ENCODE measurements around the gene LMO7.
"Not testable (repeated sequence)": the region's sequence is repeated elsewhere in the genome, so short reads cannot be mapped to it uniquely, and the experiment has no call there.

The LMO7 gene

GRCh38 chr13:75780103-75780502 lies 144.0 kb downstream of the LMO7 start:
- not testable (repeated sequence) for H3K4me1 ChIP-seq (ENCODE audit: control insufficient read depth, low read depth, low read length); H3K36me3 ChIP-seq (ENCODE audit: control insufficient read depth, low read depth, low read length); H3K27ac ChIP-seq (ENCODE audit: low read length); H3K9me3 ChIP-seq (ENCODE audit: control insufficient read depth, low read depth, low read length); H3K4me3 ChIP-seq (ENCODE audit: low read length); H3K27me3 ChIP-seq (ENCODE audit: control insufficient read depth, insufficient read depth, low read length); H3K9ac ChIP-seq (ENCODE audit: low read length)

DNA sequence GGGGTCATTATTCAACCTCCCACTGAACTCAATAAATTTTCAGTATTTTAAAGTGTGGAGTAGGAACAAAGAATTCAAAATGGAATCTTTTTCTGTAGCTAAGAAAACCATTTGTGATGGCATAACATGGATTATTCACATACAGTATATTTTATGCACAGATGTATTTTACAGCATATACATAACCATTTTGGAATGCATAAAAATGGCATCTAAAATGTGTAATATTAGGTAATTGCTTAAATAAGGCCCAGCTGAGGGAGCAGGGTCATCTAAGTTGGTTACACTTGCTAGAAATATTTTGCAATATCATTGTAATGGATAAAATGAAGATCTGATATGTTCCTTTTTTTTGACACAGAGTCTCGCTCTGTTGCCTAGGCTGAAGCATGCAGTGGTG lies 146.9 kb downstream of the LMO7 start:
- no peak overlapping the region for H3K4me3 ChIP-seq (ENCODE audit: low read length)

GRCh38 chr13:75784003-75784402 lies 147.9 kb downstream of the LMO7 start:
- no peaks in the 10 kb centered on the region for H3K4me1 ChIP-seq (ENCODE audit: control insufficient read depth, low read depth, low read length)
- H3K9me3 ChIP-seq (ENCODE audit: control insufficient read depth, low read depth, low read length): no peaks in the 10 kb centered on the region
- no peaks in the 10 kb centered on the region for H3K36me3 ChIP-seq (ENCODE audit: control insufficient read depth, low read depth, low read length)
- no peaks in the 10 kb centered on the region for H3K27me3 ChIP-seq (ENCODE audit: control insufficient read depth, insufficient read depth, low read length)
- no peak overlapping the region for H3K27ac ChIP-seq (ENCODE audit: low read length)
- no peak overlapping the region for H3K9ac ChIP-seq (ENCODE audit: low read length)
- no peak overlapping the region for H3K4me3 ChIP-seq (ENCODE audit: low read length)

More for the DNA sequence above, 146.9 kb downstream of the LMO7 start:
- no peaks in the 10 kb centered on the region for H3K27me3 ChIP-seq (ENCODE audit: control insufficient read depth, insufficient read depth, low read length)
- H3K9ac ChIP-seq (ENCODE audit: low read length): no peak overlapping the region
- H3K9me3 ChIP-seq (ENCODE audit: control insufficient read depth, low read depth, low read length): no peaks in the 10 kb centered on the region
- no peak overlapping the region for H3K27ac ChIP-seq (ENCODE audit: low read length)
- no peaks in the 10 kb centered on the region for H3K4me1 ChIP-seq (ENCODE audit: control insufficient read depth, low read depth, low read length)
- no peaks in the 10 kb centered on the region for H3K36me3 ChIP-seq (ENCODE audit: control insufficient read depth, low read depth, low read length)

GRCh38 chr13:75785130-75785529 lies 149.0 kb downstream of the LMO7 start:
- no peaks in the 10 kb centered on the region for H3K9me3 ChIP-seq (ENCODE audit: control insufficient read depth, low read depth, low read length)
- no peaks in the 10 kb centered on the region for H3K27me3 ChIP-seq (ENCODE audit: control insufficient read depth, insufficient read depth, low read length)
- H3K36me3 ChIP-seq (ENCODE audit: control insufficient read depth, low read depth, low read length): no peaks in the 10 kb centered on the region
- no peak overlapping the region for H3K4me3 ChIP-seq (ENCODE audit: low read length)
- no peak overlapping the region for H3K27ac ChIP-seq (ENCODE audit: low read length)
- H3K9ac ChIP-seq (ENCODE audit: low read length): no peak overlapping the region
- no peaks in the 10 kb centered on the region for H3K4me1 ChIP-seq (ENCODE audit: control insufficient read depth, low read depth, low read length)

- H3K4me3 ChIP-seq (ENCODE audit: low read length): no peak overlapping the region
- no peaks in the 10 kb centered on the region for H3K27me3 ChIP-seq (ENCODE audit: control insufficient read depth, insufficient read depth, low read length)
- no peak overlapping the region for H3K27ac ChIP-seq (ENCODE audit: low read length)
- no peaks in the 10 kb centered on the region for H3K9me3 ChIP-seq (ENCODE audit: control insufficient read depth, low read depth, low read length)
- no peaks in the 10 kb centered on the region for H3K4me1 ChIP-seq (ENCODE audit: control insufficient read depth, low read depth, low read length)
- H3K36me3 ChIP-seq (ENCODE audit: control insufficient read depth, low read depth, low read length): no peaks in the 10 kb centered on the region
- no peak overlapping the region for H3K9ac ChIP-seq (ENCODE audit: low read length)
These were observed 151.3 kb downstream of the LMO7 start for GRCh38 chr13:75787249-75787928.

GRCh38 chr13:75788481-75788981 lies 152.4 kb downstream of the LMO7 start:
- no peaks in the 10 kb centered on the region for H3K4me1 ChIP-seq (ENCODE audit: control insufficient read depth, low read depth, low read length)
- no peaks in the 10 kb centered on the region for H3K36me3 ChIP-seq (ENCODE audit: control insufficient read depth, low read depth, low read length)
- H3K4me3 ChIP-seq (ENCODE audit: low read length): no peak overlapping the region
- no peaks in the 10 kb centered on the region for H3K27me3 ChIP-seq (ENCODE audit: control insufficient read depth, insufficient read depth, low read length)
- H3K9me3 ChIP-seq (ENCODE audit: control insufficient read depth, low read depth, low read length): no peaks in the 10 kb centered on the region
- H3K9ac ChIP-seq (ENCODE audit: low read length): no peak overlapping the region
- H3K27ac ChIP-seq (ENCODE audit: low read length): no peak overlapping the region

DNA sequence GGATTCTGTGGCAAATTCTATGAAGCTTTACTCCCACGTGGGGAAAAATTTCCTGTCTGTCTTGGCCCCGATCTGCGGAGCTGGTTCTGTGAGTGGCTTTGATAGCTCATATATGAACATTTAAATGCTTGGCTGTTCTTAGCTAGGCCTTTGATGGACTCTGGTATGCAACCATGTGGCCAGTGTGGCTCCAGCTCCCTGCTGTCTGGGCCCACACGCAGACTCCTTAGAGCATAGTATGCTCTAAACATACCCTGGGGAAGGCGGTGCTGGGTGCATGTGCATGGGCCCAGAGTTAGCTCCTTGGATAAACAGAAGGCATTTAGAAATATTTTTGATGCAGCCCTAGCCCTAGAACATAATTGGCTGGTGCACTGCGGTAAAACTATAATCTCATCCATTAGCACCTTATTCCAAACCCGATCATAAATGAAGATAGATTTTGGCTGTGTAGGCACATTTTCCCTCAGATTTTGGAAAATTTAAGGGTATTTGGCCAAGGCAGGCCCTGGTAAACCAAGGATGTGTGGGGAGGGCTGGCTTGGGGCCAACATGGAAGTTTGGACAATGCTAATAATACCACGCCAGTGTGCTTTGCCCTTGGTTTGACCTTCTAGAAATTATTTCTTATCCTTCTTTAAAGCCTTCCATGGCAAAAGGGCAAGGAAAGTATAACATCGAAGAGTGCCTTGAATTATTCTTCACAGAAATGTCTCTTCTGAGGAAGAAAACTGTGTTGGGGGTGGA lies 153.5 kb downstream of the LMO7 start:
- no peaks in the 10 kb centered on the region for H3K36me3 ChIP-seq (ENCODE audit: control insufficient read depth, low read depth, low read length)
- H3K4me1 ChIP-seq (ENCODE audit: control insufficient read depth, low read depth, low read length): no peaks in the 10 kb centered on the region
- H3K27ac ChIP-seq (ENCODE audit: low read length): no peak overlapping the region
- H3K9ac ChIP-seq (ENCODE audit: low read length): no peak overlapping the region
- H3K9me3 ChIP-seq (ENCODE audit: control insufficient read depth, low read depth, low read length): no peaks in the 10 kb centered on the region
- no peaks in the 10 kb centered on the region for H3K27me3 ChIP-seq (ENCODE audit: control insufficient read depth, insufficient read depth, low read length)
- no peak overlapping the region for H3K4me3 ChIP-seq (ENCODE audit: low read length)

DNA sequence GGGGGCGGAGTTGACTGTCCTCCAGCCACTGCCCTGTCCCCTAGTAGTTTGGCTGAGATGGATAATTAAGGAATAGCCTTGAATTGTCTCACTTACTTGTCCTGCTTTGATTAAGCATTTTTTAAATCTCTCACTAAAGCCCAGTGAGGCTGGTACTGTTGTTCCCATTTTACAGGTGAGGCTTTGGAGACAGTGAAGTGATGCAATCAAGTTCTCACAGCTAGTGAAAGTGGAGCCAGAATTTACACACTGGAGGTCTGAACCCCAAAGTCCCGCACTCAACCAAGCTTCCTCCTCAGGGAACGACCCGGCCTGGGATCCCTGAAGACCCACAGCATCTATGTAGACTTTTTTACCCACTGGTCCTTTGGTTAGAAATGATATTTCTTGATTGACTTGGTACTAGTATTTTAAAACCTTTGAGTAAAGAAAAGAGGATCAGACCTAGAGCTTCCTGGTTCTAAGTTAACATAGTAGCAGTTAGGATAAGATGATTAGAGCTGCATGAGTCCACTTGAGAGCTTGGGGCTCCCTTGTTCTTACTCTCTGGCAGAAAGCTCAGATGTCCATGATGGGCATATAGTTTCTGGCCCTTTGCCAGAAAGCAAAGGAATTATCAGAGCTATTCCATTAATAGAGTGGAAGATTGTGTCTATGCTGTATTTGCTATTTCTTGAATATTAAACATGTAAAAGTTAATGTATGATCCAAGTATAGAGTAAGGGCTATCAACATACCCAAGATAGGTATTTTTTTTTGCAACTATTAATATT lies 154.3 kb downstream of the LMO7 start:
- no peaks in the 10 kb centered on the region for H3K36me3 ChIP-seq (ENCODE audit: control insufficient read depth, low read depth, low read length)
- H3K9ac ChIP-seq (ENCODE audit: low read length): no peak overlapping the region
- H3K27ac ChIP-seq (ENCODE audit: low read length): no peak overlapping the region
- H3K4me3 ChIP-seq (ENCODE audit: low read length): no peak overlapping the region
- H3K27me3 ChIP-seq (ENCODE audit: control insufficient read depth, insufficient read depth, low read length): no peaks in the 10 kb centered on the region
- H3K9me3 ChIP-seq (ENCODE audit: control insufficient read depth, low read depth, low read length): no peaks in the 10 kb centered on the region
- H3K4me1 ChIP-seq (ENCODE audit: control insufficient read depth, low read depth, low read length): no peaks in the 10 kb centered on the region

- no peak overlapping the region for H3K4me3 ChIP-seq (ENCODE audit: low read length)
- H3K27ac ChIP-seq (ENCODE audit: low read length): no peak overlapping the region
- no peaks in the 10 kb centered on the region for H3K27me3 ChIP-seq (ENCODE audit: control insufficient read depth, insufficient read depth, low read length)
- H3K36me3 ChIP-seq (ENCODE audit: control insufficient read depth, low read depth, low read length): no peaks in the 10 kb centered on the region
- no peaks in the 10 kb centered on the region for H3K4me1 ChIP-seq (ENCODE audit: control insufficient read depth, low read depth, low read length)
- no peaks in the 10 kb centered on the region for H3K9me3 ChIP-seq (ENCODE audit: control insufficient read depth, low read depth, low read length)
- no peak overlapping the region for H3K9ac ChIP-seq (ENCODE audit: low read length)
These were observed 156.5 kb downstream of the LMO7 start for GRCh38 chr13:75792526-75793187.

DNA sequence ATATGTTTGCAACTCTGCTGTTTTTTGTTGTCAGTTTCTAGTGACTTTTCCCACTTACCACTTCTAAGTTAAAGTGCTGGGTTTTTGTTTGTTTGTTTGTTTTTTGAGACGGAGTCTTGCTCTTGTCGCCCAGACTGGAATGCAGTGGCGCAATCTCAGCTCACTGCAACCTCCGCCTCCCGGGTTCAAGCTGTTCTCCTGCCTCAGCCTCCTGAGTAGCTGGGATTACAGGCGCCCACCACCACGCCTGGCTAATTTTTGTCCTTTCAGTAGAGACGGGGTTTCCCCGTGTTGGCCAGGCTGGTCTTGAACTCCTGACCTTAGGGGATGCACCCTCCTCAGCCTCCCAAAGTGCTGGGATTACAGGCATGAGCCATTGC lies 157.0 kb downstream of the LMO7 start:
- H3K27ac ChIP-seq (ENCODE audit: low read length); H3K36me3 ChIP-seq (ENCODE audit: control insufficient read depth, low read depth, low read length); H3K4me1 ChIP-seq (ENCODE audit: control insufficient read depth, low read depth, low read length); H3K9me3 ChIP-seq (ENCODE audit: control insufficient read depth, low read depth, low read length); H3K9ac ChIP-seq (ENCODE audit: low read length); H3K27me3 ChIP-seq (ENCODE audit: control insufficient read depth, insufficient read depth, low read length); H3K4me3 ChIP-seq (ENCODE audit: low read length): not testable (repeated sequence)

- no peaks in the 10 kb centered on the region for H3K36me3 ChIP-seq (ENCODE audit: control insufficient read depth, low read depth, low read length)
- no peak overlapping the region for H3K9ac ChIP-seq (ENCODE audit: low read length)
- no peaks in the 10 kb centered on the region for H3K4me1 ChIP-seq (ENCODE audit: control insufficient read depth, low read depth, low read length)
- no peaks in the 10 kb centered on the region for H3K9me3 ChIP-seq (ENCODE audit: control insufficient read depth, low read depth, low read length)
- H3K4me3 ChIP-seq (ENCODE audit: low read length): no peak overlapping the region
- H3K27ac ChIP-seq (ENCODE audit: low read length): no peak overlapping the region
- H3K27me3 ChIP-seq (ENCODE audit: control insufficient read depth, insufficient read depth, low read length): no peaks in the 10 kb centered on the region
These were observed 158.5 kb downstream of the LMO7 start for GRCh38 chr13:75794663-75795062.
